ENCODE measurements around the gene PRKCE. TPM values are rescaled to one million over a fixed set of nuclear protein-coding genes. Genes with fewer than 3 reads are reported as not detected.

PRKCE gene
- total and polyA plus RNA-seq, 2 of the 8 experiments (the other 6 are each of a cell fraction or from before 2014, with no cell fraction given), result 0.54 to 2.1 TPM

- WGBS, 2 experiments (ENCODE audit: extremely low coverage in 1 of 2, insufficient coverage in 1 of 2, insufficient read length in 1 of 2, insufficient replicate concordance in 2 of 2, low coverage in 1 of 2, low lambda C conversion rate in 2 of 2, missing lambda C conversion rate in 1 of 2), result 89% methylated on average over 3 of the region's 3 CpGs; no CpG with 5 or more reads in 1 of the 2 experiments
- H3K4ac ChIP-seq (replicated peaks; ENCODE audit: insufficient read length, low read depth, low read length), result no peak overlapping the region
- TF ChIP-seq SP1 (IDR thresholded peaks at IDR 0.05; ENCODE audit: low read depth, low read length), result no peak
Measured at GRCh38 chr2:46127176-46127575, 475.7 kb downstream of the PRKCE start.

More at GRCh38 chr2:46127176-46127575, 475.7 kb downstream of the PRKCE start:
- no peaks in the 10 kb centered on the region for H3K36me3 ChIP-seq (ENCODE audit: control insufficient read depth in 2 of 4, insufficient read depth in 4 of 4, low read length in 3 of 4)
- H3K23me2 ChIP-seq (ENCODE audit: low read depth, low read length), result no peaks in the 10 kb centered on the region
- H4K91ac ChIP-seq (replicated peaks; ENCODE audit: insufficient read length, low read length), result no peak overlapping the region
- no peaks in the 10 kb centered on the region for H4K20me1 ChIP-seq (replicated peaks in 1 of 2; ENCODE audit: control insufficient read depth in 1 of 2, insufficient read depth in 2 of 2, low read length in 2 of 2)
- no peak overlapping the region for H2BK15ac ChIP-seq (ENCODE audit: low read length)
- H2AK5ac ChIP-seq (ENCODE audit: low read depth, low read length), result no peak overlapping the region
- no peak overlapping the region for H3K9ac ChIP-seq (replicated peaks in 1 of 4; ENCODE audit: extremely low read depth in 1 of 4, low read depth in 3 of 4, low read length in 3 of 4)
- no peak overlapping the region for H4K5ac ChIP-seq (ENCODE audit: insufficient read length, low read depth, low read length)
- DNase-seq (ENCODE audit: low read depth in 1 of 2, low spot score in 2 of 2) (no peak), FAIRE-seq (no peak)
- no peak overlapping the region for H2BK20ac ChIP-seq (ENCODE audit: low read length)
- H3K56ac ChIP-seq (replicated peaks; ENCODE audit: insufficient read length, low read depth, low read length), result no peak overlapping the region
- no peaks in the 10 kb centered on the region for H3K4me1 ChIP-seq (replicated peaks in 1 of 4; ENCODE audit: control insufficient read depth in 3 of 4, insufficient read depth in 4 of 4, low read length in 3 of 4)
- no peak overlapping the region for H3K18ac ChIP-seq (ENCODE audit: extremely low read depth, low read length)
- H2BK12ac ChIP-seq (ENCODE audit: low read depth, low read length), result no peak overlapping the region
- no peaks in the 10 kb centered on the region for H3K9me3 ChIP-seq (ENCODE audit: insufficient read depth in 2 of 2, low read depth in 1 of 2, low read length in 1 of 2)
- H3K79me2 ChIP-seq (ENCODE audit: control insufficient read depth in 1 of 2, insufficient read depth in 2 of 2, low read length in 2 of 2), result no peaks in the 10 kb centered on the region
- no peak overlapping the region for H3K27ac ChIP-seq (ENCODE audit: low read depth, low read length)
- no peak overlapping the region for H3K14ac ChIP-seq (ENCODE audit: insufficient read length)
- POLR2A ChIA-PET (ENCODE audit: partially characterized antibody), result no interaction called here
- no peak overlapping the region for H3K4me2 ChIP-seq (ENCODE audit: insufficient read depth in 1 of 2, low read depth in 2 of 2, low read length in 2 of 2)
- H4K8ac ChIP-seq (ENCODE audit: extremely low read depth, insufficient read depth, low read length), result no peak overlapping the region
- H3K79me1 ChIP-seq (ENCODE audit: low read depth, low read length), result no peaks in the 10 kb centered on the region
- H3K23ac ChIP-seq (ENCODE audit: insufficient read length), result no peak overlapping the region
- H3K4me3 ChIP-seq (ENCODE audit: extremely low read depth in 1 of 4, insufficient read depth in 2 of 4, low read depth in 3 of 4, low read length in 4 of 4), result no peak overlapping the region
- CTCF ChIA-PET (ENCODE audit: partially characterized antibody), result interaction anchor here (0.6 to 1.5 kb wide), 3 partner anchors 21 to 239 kb away, joined by 3 read pairs; no protein-coding TSS in a partner anchor
- H2BK120ac ChIP-seq (replicated peaks; ENCODE audit: low read depth, low read length), result no peak overlapping the region
- no peaks in the 10 kb centered on the region for H3K27me3 ChIP-seq (replicated peaks in 1 of 4; ENCODE audit: control insufficient read depth in 3 of 4, extremely low read depth in 1 of 4, insufficient read depth in 3 of 4, low read length in 3 of 4)
- no peak overlapping the region for H2BK5ac ChIP-seq (ENCODE audit: low read depth, low read length)
- no peak overlapping the region for H2AFZ ChIP-seq (ENCODE audit: low read length)
